Measurements from ENCODE around the gene GUCY1A2. TPM values are rescaled to one million over a fixed set of nuclear protein-coding genes. Genes with fewer than 3 reads are reported as not detected.

The GUCY1A2 gene
- total RNA-seq, 2 experiments from 2014 or later: not detected

DNA sequence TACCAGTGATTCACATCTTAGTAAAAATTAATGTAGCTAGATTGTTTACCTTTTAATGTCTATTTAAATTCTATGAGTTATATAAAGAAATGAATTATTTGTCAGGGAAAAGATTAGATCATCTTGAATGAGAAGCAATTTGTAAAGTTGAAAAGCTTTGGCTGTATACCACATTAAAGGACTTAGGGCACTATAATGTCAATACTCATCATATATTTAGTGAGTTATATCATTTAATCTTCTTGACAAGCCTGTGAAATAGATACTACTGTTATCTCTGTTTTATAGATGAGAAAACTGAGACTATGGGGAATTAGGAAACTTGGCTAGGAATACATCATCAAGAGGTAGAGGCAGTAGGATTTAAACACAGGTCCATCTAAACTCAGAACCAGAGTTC, 160.1 kb downstream of the GUCY1A2 start:
- Mint-ChIP-seq H3K4me1 (no peaks in the 10 kb centered on the region), H3K4me3 (no peak overlapping the region), H3K27ac (no peak overlapping the region), H3K27me3 (no peaks in the 10 kb centered on the region), H3K9me3 (ENCODE audit: low read depth) (peaks cover 15% of the 10 kb centered on the region), H3K36me3 (ENCODE audit: low read depth) (no peaks in the 10 kb centered on the region)
- ATAC-seq (no peak), DNase-seq (no peak)
- ChIA-PET CTCF (no interaction called here), POLR2A (no interaction called here)
- intact Hi-C loops (cut with DNase I, micrococcal nuclease): no loop called here

DNA sequence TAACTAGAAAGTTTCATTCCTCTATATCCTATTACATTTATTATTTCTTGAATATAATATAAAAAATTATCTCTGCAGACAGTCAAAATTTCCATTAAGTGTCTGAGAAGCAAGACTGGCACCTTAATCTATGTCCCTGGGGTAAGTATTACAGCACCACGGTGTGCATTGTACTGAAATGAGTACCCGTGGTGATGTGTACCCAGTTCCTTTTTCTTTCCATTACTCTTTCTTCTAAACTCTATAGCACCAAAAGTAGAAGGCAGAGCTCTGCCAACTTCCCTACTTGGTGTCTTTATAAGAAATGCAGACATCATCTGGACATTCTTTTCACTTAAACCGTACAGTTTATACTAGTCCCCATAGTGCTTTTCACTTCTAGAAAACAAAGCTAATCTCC, 161.7 kb downstream of the GUCY1A2 start:
- H3K27me3 Mint-ChIP-seq: no peaks in the 10 kb centered on the region
- no peak for ATAC-seq
- no peaks in the 10 kb centered on the region for H3K36me3 Mint-ChIP-seq (ENCODE audit: low read depth)
- no peak overlapping the region for H3K27ac Mint-ChIP-seq
- intact Hi-C loops (cut with DNase I, micrococcal nuclease): no loop called here
- H3K4me3 Mint-ChIP-seq: no peak overlapping the region
- peaks cover 22% of the 10 kb centered on the region for H3K9me3 Mint-ChIP-seq (ENCODE audit: low read depth)
- DNase-seq: no peak
- POLR2A ChIA-PET: no interaction called here
- no peaks in the 10 kb centered on the region for H3K4me1 Mint-ChIP-seq
- CTCF ChIA-PET: no interaction called here

DNA sequence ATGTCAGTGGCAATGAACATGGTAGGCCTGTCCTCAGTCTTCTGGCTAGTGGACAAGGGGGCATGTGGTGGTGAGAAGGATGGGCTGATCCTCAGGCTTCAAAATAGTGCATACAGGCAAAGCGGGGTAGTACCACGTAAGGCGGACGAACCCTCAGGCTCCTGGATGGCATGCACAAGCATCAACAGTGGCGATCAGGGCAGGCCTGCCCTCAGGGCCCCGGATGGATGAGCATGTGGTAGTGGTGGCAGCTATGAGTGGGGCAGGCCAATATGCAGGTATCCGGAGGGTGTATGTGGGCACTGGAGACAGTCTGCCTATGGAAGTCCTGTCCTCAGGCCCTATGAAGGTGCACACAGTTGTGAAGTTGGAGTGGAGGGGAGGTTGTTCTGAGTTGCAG, 163.8 kb downstream of the GUCY1A2 start:
- H3K27ac Mint-ChIP-seq: no peak overlapping the region
- H3K36me3 Mint-ChIP-seq (ENCODE audit: low read depth): no peaks in the 10 kb centered on the region
- intact Hi-C loops (cut with DNase I, micrococcal nuclease): no loop called here

DNA sequence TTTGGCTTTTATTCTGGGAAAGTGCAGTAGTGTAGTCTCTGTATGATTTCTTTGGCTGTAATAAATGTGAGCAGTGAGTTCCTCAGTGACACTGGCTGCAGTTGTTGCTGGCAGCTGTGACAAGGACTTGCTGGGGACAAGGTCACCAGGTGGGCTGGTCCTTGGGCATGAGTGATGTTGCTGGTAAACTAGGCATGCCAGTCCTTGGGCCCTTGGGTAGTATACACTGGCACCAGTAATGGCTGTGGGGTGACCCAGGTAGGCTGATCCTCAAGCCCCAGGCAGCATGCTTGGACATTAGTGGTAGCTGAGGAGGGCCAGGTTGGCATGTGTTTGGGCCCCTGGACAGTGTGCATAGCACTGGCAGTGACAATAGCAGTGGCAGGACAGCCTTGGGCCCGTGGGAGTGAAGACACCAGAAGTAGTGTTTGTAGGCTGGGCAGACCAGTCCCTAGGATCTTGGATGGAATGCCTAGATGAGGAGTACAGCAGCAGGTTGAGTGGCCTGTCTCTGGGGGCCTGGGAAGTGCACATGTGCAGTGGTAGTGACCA, 164.3 kb downstream of the GUCY1A2 start:
- H3K9me3 Mint-ChIP-seq (ENCODE audit: low read depth): peaks cover 30% of the 10 kb centered on the region
- ChIA-PET POLR2A (no interaction called here), CTCF (no interaction called here)
- ATAC-seq: no peak
- no peak overlapping the region for H3K4me3 Mint-ChIP-seq
- H3K4me1 Mint-ChIP-seq: no peaks in the 10 kb centered on the region
- intact Hi-C loops (cut with DNase I, micrococcal nuclease): no loop called here
- no peak overlapping the region for H3K27ac Mint-ChIP-seq
- H3K36me3 Mint-ChIP-seq (ENCODE audit: low read depth): no peaks in the 10 kb centered on the region
- H3K27me3 Mint-ChIP-seq: no peaks in the 10 kb centered on the region
- DNase-seq: no peak

More for the DNA sequence above, 163.8 kb downstream of the GUCY1A2 start:
- POLR2A ChIA-PET: no interaction called here
- ATAC-seq (no peak), DNase-seq (no peak)
- H3K9me3 Mint-ChIP-seq (ENCODE audit: low read depth): peaks cover 30% of the 10 kb centered on the region
- no peaks in the 10 kb centered on the region for H3K4me1 Mint-ChIP-seq
- H3K4me3 Mint-ChIP-seq: no peak overlapping the region
- CTCF ChIA-PET: no interaction called here
- no peaks in the 10 kb centered on the region for H3K27me3 Mint-ChIP-seq

DNA sequence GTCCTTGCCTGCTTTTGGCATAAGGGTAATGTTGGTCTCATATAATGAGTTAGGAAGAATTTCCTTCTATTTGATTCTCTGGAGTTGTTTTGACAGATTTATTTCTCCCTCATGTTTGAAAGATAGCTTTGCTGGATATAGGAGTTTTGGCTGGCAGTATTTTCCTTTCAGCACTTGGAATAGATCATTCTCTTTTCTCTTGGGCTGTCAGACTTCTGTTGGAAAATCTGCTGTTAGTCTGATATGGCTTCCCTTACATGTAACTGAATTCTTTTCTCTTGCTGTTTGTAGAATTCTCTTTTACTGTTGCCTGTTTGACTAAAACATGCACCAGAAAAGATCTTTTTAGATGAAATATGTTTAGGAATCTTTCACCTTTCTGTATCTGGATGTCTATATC, 165.5 kb downstream of the GUCY1A2 start:
- ATAC-seq: no peak
- intact Hi-C loops (cut with DNase I, micrococcal nuclease): no loop called here
- H3K4me3 Mint-ChIP-seq: no peak overlapping the region
- H3K9me3 Mint-ChIP-seq (ENCODE audit: low read depth): peaks cover 32% of the 10 kb centered on the region
- H3K27me3 Mint-ChIP-seq: no peaks in the 10 kb centered on the region
- H3K27ac Mint-ChIP-seq: no peak overlapping the region
- H3K36me3 Mint-ChIP-seq (ENCODE audit: low read depth): no peaks in the 10 kb centered on the region
- no peak for DNase-seq
- no peaks in the 10 kb centered on the region for H3K4me1 Mint-ChIP-seq
- ChIA-PET CTCF (no interaction called here), POLR2A (no interaction called here)

DNA sequence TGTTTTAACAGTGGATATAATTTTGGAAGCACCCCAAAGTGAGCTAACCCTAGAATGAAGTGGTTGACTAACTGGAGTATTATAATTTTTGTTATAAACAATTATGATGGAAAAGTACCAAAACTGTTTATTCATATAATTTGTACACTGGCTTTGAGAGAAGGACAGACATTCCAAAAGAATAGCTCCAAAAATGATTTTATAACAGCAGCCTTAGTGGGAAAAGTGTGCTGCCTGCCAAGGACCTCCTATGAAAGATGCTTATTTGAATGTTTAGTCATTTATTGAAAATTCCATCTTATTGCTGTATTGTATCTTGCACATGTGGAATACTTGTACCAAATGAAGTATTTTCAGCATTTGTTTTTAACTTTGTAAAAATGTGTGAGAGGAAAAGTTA, 169.8 kb downstream of the GUCY1A2 start:
- DNase-seq (no peak), ATAC-seq (no peak)
- POLR2A ChIA-PET: no interaction called here
- no peak overlapping the region for H3K4me3 Mint-ChIP-seq
- peaks cover 26% of the 10 kb centered on the region for H3K9me3 Mint-ChIP-seq (ENCODE audit: low read depth)
- intact Hi-C loops (cut with DNase I, micrococcal nuclease): no loop called here
- no peaks in the 10 kb centered on the region for H3K4me1 Mint-ChIP-seq
- CTCF ChIA-PET: no interaction called here
- no peaks in the 10 kb centered on the region for H3K27me3 Mint-ChIP-seq
- no peaks in the 10 kb centered on the region for H3K36me3 Mint-ChIP-seq (ENCODE audit: low read depth)
- H3K27ac Mint-ChIP-seq: no peak overlapping the region

DNA sequence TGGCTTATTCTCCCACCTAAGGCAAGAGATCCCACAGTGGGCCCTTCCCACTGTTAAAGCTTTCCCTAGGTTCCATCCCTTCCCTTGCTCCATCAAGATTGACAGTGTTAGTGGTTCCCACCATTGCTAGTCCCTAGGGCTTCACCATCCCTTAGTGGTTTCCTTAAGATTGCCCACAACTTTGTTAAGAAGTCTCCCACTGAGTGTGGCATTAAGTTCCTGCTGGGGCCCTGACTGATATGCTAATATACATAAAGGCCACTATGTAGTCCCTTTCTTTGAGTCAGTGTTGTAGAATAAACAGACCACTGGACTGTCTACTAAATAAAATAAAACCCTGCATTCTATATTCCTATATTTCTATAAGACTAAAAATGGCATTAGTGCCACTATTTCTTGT, 176.1 kb downstream of the GUCY1A2 start:
- CTCF ChIA-PET: no interaction called here
- POLR2A ChIA-PET: no interaction called here
- ATAC-seq (no peak), DNase-seq (no peak)
- Mint-ChIP-seq H3K4me3 (no peak overlapping the region), H3K36me3 (ENCODE audit: low read depth) (no peaks in the 10 kb centered on the region), H3K9me3 (ENCODE audit: low read depth) (peaks cover 10% of the 10 kb centered on the region), H3K27me3 (no peaks in the 10 kb centered on the region), H3K27ac (no peak overlapping the region), H3K4me1 (no peaks in the 10 kb centered on the region)
- intact Hi-C loops (cut with DNase I, micrococcal nuclease): no loop called here

DNA sequence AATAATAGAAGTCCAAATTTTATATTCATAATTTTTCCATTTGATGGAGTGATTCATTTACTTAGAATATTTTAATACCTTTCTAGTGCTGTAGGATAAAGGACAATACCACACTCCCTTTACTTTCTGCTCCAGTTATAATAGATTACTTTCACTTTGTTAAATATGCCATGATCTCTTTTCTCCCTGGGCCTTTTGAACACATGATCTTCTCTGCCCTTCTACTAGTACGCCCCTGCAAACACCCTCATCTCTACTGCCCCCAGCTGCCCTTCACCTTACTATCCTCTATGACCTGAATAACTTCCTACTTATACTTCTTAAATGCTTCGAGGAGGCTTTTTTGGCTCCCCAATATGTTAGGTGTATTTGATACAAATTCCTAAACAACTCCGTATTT, 177.3 kb downstream of the GUCY1A2 start:
- H3K9me3 Mint-ChIP-seq (ENCODE audit: low read depth): peaks cover 13% of the 10 kb centered on the region
- no peak for DNase-seq
- CTCF ChIA-PET: no interaction called here
- H3K27me3 Mint-ChIP-seq: no peaks in the 10 kb centered on the region
- intact Hi-C loops (cut with DNase I, micrococcal nuclease): no loop called here
- POLR2A ChIA-PET: no interaction called here
- no peaks in the 10 kb centered on the region for H3K4me1 Mint-ChIP-seq
- ATAC-seq: no peak
- no peak overlapping the region for H3K4me3 Mint-ChIP-seq
- H3K36me3 Mint-ChIP-seq (ENCODE audit: low read depth): no peaks in the 10 kb centered on the region
- no peak overlapping the region for H3K27ac Mint-ChIP-seq

DNA sequence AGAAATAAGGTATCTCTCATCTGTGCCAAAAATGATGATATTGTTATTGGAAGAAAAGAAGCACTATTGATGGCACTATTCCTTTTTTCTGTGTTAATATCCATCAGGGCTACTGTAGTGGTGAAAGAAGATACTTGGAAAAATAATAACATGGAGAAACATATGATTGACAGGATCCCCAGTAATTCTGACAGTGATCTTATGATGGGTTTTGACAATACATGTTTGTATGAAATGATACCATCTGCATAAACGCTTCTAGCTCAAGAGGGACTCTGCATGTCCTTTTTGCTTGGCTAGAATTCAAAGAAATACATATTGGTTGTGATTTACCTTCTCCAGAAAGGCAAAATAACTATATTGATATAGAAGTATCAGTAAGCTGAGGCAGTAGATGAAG, 178.1 kb downstream of the GUCY1A2 start:
- Mint-ChIP-seq H3K27ac (no peak overlapping the region), H3K4me1 (no peaks in the 10 kb centered on the region), H3K27me3 (no peaks in the 10 kb centered on the region), H3K36me3 (ENCODE audit: low read depth) (no peaks in the 10 kb centered on the region), H3K9me3 (ENCODE audit: low read depth) (peaks cover 8% of the 10 kb centered on the region), H3K4me3 (no peak overlapping the region)
- DNase-seq (no peak), ATAC-seq (no peak)
- ChIA-PET POLR2A (no interaction called here), CTCF (no interaction called here)
- intact Hi-C loops (cut with DNase I, micrococcal nuclease): no loop called here

DNA sequence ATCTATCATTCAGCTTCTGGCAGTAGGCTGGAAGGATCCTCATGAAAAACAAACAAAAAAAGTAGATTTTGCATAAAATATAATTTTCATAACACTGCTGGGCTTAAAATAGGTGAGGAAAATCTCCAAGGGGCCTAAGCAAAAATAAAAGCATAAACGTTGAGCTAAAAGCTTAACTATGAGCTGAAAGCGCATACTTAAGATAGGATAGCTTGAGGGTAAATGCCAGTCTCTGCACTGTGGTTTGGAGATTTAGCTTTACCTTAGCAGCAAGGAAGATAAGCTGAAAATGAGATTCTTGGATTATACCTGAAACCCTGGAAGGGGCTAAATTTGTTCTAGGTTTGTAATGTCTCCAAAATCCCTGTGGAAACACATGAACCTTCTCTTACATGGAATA, 183.7 kb downstream of the GUCY1A2 start:
- Mint-ChIP-seq H3K27ac (no peak overlapping the region), H3K27me3 (no peaks in the 10 kb centered on the region), H3K4me3 (no peak overlapping the region), H3K9me3 (ENCODE audit: low read depth) (peaks cover 7% of the 10 kb centered on the region), H3K4me1 (no peaks in the 10 kb centered on the region), H3K36me3 (ENCODE audit: low read depth) (no peaks in the 10 kb centered on the region)
- POLR2A ChIA-PET: no interaction called here
- DNase-seq: no peak
- ATAC-seq: no peak
- intact Hi-C loops (cut with DNase I, micrococcal nuclease): no loop called here
- CTCF ChIA-PET: no interaction called here

DNA sequence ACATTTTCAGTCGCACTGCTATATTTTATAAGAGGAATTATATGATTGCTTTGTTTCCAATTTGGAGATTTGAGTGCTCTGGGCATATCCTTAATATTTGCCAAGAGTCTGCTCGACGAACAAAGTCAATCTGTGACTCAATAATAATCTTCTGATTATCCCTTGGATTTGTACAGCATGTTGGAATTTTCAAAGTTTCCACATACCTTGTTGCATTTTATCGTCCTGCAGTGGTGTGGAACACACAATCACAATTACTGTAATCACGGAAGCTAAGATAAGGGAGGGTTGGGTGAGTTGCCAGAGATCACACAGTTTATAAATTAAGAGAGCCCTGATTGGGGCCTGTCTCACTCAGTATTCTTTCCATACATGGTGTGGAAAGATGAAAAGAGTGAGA, 189.3 kb downstream of the GUCY1A2 start:
- ChIA-PET POLR2A (no interaction called here), CTCF (no interaction called here)
- Mint-ChIP-seq H3K27me3 (no peaks in the 10 kb centered on the region), H3K4me3 (no peak overlapping the region), H3K9me3 (ENCODE audit: low read depth) (peaks cover 7% of the 10 kb centered on the region), H3K36me3 (ENCODE audit: low read depth) (no peaks in the 10 kb centered on the region), H3K4me1 (no peaks in the 10 kb centered on the region), H3K27ac (no peak overlapping the region)
- DNase-seq (no peak), ATAC-seq (no peak)
- intact Hi-C loops (cut with DNase I, micrococcal nuclease): no loop called here

DNA sequence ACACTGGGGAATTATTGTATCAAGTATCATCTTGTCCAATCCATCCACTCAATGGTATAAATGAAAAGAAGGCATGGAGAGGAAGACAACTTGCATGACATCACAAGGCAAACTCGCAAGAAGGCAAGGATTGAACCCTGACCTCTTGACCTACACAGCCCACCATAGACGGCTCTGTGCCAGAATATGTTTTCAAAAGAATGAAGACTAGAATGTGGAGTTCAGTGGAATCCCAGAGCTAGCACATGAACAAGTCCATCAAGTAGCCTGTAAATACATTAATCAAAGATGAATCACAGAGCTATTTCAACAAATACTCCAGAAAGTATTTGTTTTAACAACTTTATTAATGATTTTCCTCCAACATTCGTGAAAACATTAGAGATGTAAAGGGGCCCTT, 189.7 kb downstream of the GUCY1A2 start:
- CTCF ChIA-PET: no interaction called here
- Mint-ChIP-seq H3K27me3 (no peaks in the 10 kb centered on the region), H3K4me1 (no peaks in the 10 kb centered on the region), H3K9me3 (ENCODE audit: low read depth) (peaks cover 7% of the 10 kb centered on the region), H3K36me3 (ENCODE audit: low read depth) (no peaks in the 10 kb centered on the region), H3K27ac (no peak overlapping the region), H3K4me3 (no peak overlapping the region)
- ATAC-seq (no peak), DNase-seq (no peak)
- intact Hi-C loops (cut with DNase I, micrococcal nuclease): no loop called here
- POLR2A ChIA-PET: no interaction called here

DNA sequence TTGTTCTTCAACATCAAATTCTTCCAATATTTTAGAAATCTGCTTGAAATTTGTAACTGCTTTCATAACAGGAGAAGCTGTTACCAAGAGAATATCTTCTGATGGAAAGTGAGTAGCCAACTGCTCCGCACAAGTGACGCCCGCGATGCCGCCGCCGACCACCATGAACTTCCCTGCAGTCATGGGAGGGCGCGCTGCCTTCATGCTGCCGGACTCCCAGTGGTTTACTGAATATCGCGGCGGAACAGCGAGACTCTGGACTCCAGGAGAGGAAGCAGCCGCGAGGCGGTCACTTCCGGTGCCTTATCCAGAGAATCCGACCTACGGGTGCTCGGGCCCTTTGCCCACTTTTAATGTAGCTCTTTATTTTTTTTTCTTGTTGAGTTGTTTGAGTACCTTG, 190.6 kb downstream of the GUCY1A2 start:
- no peaks in the 10 kb centered on the region for H3K36me3 Mint-ChIP-seq (ENCODE audit: low read depth)
- POLR2A ChIA-PET: no interaction called here
- H3K27ac Mint-ChIP-seq: no peak overlapping the region
- ATAC-seq (no peak), DNase-seq (no peak)
- no peaks in the 10 kb centered on the region for H3K27me3 Mint-ChIP-seq
- peaks cover 9% of the 10 kb centered on the region for H3K9me3 Mint-ChIP-seq (ENCODE audit: low read depth)
- no peaks in the 10 kb centered on the region for H3K4me1 Mint-ChIP-seq
- intact Hi-C loops (cut with DNase I, micrococcal nuclease): no loop called here
- H3K4me3 Mint-ChIP-seq: no peak overlapping the region
- CTCF ChIA-PET: no interaction called here

All from activated CD4-positive, alpha-beta T cell treated with anti-CD3 and anti-CD28 coated beads for 36 hours (primary cell).